GM19238 (cell line): ENCODE results near the gene ZDBF2.
"Not testable (repeated sequence)": the region's sequence is repeated elsewhere in the genome, so short reads cannot be mapped to it uniquely, and the experiment has no call there.

ENCODE experiments used
- DNase-seq: peaks from one replicate; pipeline ENCODE4 v3.0.0; 2011; ENCODE audit warnings: low spot score; ENCODE audit not compliant: insufficient read length

Gene ZDBF2

DNA sequence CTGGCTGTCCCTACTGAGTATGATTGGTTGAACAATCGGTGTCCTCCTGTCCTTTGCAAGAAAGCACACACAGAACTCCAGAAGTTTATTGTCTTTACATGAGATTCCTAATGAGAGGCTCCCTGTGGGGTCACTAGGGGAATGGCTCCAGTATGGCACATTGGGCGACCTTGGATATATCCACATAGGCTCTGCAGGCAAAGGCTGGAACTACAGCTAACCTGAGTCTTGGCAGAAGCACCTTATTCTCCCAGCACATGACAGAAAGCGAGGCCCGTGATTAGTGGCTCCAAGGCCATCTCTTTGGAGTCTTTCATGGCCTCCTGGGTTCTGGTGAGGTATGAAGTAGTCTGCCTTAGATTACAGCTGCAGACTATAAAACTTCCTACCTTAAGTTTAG is 49.0 kb downstream of the ZDBF2 start:
- DNase-seq, result no peak

DNA sequence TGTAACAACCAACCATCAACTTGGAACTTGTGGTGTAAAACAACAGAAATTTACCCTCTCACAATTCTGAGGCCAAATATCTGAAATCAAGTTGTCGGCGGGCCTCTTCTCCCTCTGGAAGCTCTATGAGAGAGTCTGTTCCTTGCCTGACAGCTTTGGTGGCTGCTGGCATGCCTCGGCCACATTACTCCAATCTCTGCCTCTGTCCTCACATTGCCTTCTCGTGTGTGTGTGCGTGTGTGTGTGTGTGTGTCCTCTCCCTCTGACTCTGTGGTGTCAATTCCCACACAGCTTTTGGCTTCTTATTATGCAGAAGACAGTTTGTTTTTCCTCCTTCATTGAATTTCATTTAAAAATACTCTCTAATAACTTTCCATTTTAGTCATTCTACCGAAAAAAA is 50.4 kb downstream of the ZDBF2 start:
- no peak for DNase-seq

DNA sequence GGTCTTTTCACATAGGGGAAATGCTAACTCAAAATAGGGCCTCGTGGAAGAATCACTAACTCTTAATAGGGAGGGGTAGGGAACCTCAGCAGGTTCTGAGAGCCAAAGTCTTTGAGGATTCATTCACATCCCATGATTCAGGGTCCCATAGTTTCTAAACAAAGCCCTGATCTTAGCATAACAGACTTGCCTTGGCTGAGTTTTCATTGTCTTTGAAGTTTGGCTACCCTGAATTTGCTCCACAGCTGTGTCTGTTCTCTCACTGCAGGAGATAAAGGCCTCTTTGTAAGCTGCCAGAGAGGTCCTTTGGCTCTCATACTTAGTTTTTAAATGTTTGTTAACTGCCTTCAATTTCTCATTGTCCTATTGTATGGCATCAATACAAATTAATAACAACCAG is 54.5 kb downstream of the ZDBF2 start:
- no peak for DNase-seq

DNA sequence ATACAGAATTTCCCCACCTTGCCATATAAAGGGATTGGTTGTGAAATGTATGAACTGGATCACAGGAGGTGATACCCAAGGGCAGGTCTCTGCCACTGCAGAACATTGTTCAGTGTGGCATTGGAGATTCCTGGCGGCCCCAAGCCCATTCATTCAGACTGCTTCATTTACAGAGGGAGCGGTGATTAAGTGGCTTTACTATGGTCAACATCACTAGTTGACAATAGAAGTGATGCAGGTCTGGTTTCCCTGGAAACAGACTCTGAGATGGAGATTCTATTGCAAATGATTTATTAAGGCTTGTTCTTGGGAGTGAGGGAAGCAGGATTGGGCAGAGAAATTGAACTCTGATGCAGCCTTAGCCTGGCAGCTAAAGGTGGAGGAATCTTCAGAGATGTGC is 62.4 kb downstream of the ZDBF2 start:
- DNase-seq, result no peak

DNA sequence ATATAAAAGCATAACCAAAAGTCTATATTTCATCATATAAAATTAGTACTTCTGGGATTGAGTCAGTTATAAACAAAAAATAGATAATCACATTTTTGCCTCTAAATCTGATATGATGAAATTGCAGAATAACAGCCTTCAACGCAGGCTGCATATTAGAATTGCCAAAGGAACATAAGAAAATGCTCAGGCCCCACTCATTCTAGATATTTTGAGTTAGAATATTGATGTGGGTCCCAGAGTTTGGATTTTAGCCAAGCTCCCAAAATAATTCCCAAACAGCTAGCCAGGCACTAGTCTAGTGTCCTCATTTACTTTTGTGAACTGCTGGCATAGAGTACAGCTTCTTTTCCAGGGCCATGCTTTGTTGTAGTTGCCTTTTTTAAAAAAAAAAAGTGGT is 63.5 kb downstream of the ZDBF2 start:
- no peak for DNase-seq

DNA sequence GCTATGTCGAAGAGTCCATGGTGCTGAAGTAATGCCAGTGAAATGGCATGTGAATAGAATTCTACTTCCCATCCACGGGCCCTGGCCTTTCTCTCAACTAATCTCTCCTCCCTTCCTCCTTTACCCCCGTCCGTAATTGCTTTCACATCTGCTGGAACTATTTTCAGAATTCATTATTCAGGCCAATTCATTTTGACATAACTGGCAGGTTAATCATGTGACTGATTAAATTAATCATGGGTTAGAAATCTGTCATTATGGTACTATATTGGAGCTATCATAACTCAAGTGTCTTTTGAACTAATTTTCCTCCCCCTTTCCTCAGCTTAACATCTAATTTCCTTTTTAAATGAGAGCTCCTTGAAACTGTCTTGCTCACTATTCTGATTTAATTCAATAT is 66.9 kb downstream of the ZDBF2 start:
- DNase-seq, result no peak

DNA sequence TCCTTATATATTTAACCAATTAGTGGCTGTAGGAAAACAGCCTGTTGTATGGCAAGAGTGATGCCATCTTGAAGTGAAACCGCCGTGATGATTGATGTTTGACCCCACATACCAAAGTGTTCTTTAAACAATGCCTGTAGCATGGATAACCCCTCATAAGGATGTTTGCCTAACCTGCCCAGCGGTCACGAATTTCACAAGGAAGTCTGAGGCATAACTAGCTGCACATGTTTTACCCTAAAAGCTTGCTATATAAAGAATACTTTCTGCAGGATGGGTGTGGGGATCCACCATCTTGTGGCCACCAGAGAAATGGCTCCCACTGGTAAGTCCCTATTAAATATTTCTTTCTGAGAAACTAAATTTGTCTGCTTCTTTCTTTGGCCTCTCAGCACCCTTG is 68.7 kb downstream of the ZDBF2 start:
- DNase-seq, result no peak

DNA sequence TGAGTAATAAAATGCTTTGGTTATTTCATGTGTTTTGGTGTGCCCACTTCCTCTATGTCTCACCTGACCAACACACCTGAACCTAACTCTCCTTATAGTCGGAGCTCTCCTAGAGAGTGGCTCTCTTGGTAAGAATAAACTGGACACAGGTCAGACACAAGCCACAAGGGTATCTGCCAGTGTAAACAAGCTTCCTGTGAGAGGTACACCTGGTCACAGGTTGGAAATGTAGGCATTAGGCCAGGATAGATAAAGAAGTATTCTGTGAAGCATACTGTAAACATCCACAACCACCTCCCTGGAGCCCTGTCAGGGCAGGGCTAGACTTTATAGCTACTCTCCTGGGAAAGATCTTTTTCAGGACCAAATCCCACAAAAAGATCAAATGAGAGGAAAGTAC is 69.4 kb downstream of the ZDBF2 start:
- DNase-seq, result no peak

DNA sequence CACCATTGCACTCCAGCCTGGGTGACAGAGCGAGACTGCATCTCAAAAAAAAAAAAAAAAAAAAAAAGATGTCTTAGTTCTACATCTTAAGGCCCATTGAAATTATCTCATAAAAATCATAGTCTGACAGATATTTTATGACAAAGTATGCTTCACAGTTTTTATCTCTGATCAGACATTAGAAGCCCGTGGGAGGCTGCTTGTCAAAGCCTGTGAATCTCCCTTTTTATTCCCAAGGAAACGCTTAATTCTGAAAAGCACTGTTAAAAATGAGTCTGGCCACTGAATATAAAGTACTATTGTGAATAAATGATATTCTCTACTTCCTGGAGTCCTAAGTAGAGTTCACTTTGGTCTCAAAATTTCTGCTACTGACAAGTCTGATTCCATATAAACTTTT is 71.1 kb downstream of the ZDBF2 start:
- no peak for DNase-seq

DNA sequence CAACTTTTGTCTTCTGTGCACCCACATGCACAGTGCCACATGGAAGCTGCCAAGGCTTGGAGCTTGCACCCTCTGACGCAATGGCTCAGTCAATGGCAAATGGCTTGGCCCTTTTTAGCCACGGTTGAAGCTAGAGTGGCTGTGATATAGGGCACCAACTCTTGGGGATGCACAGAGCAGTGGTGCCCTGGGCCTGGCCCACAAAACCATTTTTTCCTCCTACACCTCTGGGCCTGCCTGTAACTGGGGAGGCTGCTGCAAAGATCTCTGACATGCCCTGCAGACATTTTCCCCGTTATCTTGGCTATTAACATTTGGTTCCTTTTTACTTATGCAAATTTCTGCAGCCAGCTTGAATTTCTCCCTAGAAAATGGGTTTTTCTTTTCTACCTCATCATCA is 74.9 kb downstream of the ZDBF2 start:
- DNase-seq, result no peak

DNA sequence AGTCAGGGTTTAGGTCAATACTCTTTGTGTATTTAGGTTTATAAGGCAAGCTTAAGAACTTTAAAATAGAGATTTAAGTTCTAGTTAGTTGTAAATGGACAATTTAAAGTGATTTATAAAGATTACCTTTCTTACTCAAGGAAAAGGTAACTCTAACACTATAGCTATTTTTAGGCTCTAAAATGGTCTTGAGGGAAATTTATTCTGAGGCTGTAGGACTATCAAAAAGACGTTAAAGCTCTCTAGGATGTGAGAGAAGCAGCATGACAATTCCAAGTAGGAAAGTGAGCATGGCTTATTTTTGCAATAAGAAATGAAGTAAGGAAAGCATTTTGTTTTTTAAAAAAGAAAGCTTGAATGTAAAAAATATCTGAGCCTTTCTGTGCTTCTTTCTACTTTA is 78.1 kb downstream of the ZDBF2 start:
- DNase-seq, result no peak

DNA sequence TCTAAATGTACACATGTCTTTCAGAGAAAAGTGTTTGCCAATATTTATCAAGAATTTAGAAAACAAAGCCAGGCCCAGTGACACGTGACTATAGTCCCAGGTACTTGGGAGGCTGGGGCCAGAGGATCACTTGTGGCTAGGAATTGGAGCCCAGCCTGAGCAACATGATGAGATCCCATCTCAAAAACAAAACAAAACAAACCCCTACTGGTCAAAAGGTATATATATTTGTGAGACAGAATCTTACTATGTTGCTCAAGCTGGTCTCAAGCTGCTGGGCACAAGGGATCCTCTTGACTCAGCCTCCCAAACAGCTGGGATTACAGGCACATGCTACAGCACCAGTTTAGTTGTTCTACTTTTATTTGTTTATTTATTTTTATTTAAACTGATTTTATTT is 79.2 kb downstream of the ZDBF2 start:
- DNase-seq, result no peak

DNA sequence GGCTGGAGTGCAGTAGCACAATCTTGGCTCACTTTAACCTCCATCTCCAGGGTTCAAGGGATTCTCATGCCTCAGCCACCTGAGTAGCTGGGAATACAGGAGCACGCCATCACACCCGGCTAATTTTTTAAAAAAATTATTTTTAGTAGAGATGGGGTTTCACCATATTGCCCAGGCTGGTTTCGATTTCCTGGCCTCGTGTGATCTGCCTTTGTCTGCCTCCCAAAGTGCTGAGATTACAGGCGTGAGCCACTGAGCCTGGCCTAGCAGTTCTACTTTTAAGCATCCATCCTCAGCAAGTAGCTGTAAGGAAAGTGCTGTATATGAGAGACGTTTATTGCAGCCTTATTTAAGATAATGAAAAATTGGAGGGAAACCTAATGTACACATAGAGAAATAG is 79.7 kb downstream of the ZDBF2 start:
- no peak for DNase-seq

DNA sequence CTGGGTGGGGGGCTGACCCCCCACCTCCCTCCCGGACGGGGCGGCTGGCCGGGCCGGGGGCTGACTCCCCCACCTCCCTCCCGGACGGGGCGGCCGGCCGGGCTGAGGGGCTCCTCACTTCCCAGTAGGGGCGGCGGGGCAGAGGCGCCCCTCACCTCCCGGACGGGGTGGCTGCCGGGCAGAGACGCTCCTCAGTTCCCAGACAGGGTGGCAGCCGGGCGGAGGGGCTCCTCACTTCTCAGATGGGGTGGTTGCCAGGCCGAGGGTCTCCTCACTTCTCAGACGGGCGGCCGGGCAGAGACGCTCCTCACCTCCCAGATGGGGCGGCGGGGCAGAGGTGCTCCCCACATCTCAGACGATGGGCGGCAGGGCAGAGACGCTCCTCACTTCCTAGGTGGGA is 82.4 kb downstream of the ZDBF2 start:
- DNase-seq, result not testable (repeated sequence)

DNA sequence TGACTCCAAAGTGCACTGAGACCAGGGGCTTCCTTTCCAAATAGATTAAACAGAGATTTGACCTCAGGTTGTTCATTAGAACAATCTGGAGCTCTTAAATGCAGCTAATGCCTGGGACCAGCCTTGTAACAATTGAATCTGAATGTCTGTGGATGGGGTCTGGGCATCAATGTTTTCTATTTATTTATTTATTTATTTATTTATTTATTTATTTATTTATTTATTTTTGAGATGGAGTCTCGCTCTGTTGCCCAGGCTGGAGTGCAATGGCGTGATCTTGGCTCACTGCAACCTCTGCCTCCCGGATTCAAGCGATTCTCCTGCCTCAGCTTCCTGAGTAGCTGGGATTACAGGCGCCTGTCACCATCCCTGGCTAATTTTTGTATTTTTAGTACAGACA is 86.4 kb downstream of the ZDBF2 start:
- not testable (repeated sequence) for DNase-seq

DNA sequence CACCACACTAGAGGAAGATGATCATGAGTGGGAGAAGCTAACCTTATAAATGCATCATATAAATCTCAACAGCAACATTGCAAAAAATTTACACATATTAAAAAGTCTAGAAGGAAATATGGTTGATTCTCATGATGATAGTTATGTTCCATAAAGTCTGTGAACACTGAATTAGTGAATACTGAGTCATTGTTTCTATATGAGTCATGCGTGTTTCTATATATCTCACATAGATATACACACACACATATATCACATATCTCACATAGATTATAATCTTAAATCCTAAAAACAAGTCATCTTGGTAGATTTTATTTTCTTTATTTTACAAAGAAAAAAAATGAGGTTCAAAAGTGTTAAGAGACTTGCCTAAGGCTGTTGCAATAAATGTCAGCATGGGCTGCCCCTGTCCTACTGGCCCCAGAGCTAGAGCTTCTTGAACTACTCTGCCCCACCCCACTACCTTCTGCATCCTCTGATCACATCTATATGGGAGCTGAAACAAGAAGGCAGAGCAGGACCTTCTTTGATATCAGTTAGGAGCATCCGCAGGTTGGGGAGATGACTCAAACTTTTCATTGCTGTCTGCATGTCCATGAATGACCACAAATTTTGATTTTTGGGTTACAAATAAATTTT is 87.1 kb downstream of the ZDBF2 start:
- DNase-seq, result no peak
